Neuronal stem cell (in vitro differentiated cells): ENCODE results near the gene ABCA12.

Source experiments
- DNase-seq: peaks from one replicate; pipeline ENCODE4 v3.0.0-alpha.2; 2013; ENCODE audit warnings: low spot score
- H2AFZ ChIP-seq: one replicate; pipeline ENCODE4 v1.6.1; 2013; ENCODE audit warnings: mild to moderate bottlenecking, low read length, inconsistent platforms
- H2AK5ac ChIP-seq: 2 replicates; pipeline ENCODE4 v1.6.1; 2013; ENCODE audit warnings: low read depth, mild to moderate bottlenecking, inconsistent platforms, low read length, moderate library complexity, mixed read lengths
- H2BK120ac ChIP-seq: 2 replicates; pipeline ENCODE4 v1.6.1; 2013; ENCODE audit warnings: low read depth, mild to moderate bottlenecking, inconsistent platforms, low read length, moderate library complexity, mixed read lengths
- H2BK12ac ChIP-seq: one replicate; pipeline ENCODE4 v1.6.1; 2013; ENCODE audit warnings: low read length, inconsistent platforms
- H2BK15ac ChIP-seq: 2 replicates; pipeline ENCODE4 v1.6.1; 2013; ENCODE audit warnings: mild to moderate bottlenecking, low read length, inconsistent platforms, mixed read lengths
- H2BK5ac ChIP-seq: one replicate; pipeline ENCODE4 v1.6.1; 2013; ENCODE audit warnings: inconsistent platforms, mild to moderate bottlenecking, low read length, moderate library complexity
- H3K14ac ChIP-seq: one replicate; pipeline ENCODE4 v1.6.1; 2013; ENCODE audit warnings: low read length, inconsistent platforms
- H3K18ac ChIP-seq: 2 replicates; pipeline ENCODE4 v1.6.1; 2013; ENCODE audit warnings: low read length, inconsistent platforms
- H3K23ac ChIP-seq: 2 replicates; pipeline ENCODE4 v1.6.1; 2013; ENCODE audit warnings: low read depth, mild to moderate bottlenecking, mixed read lengths, low read length, inconsistent platforms; ENCODE audit not compliant: poor library complexity
- H3K27ac ChIP-seq: replicated peaks from 3 replicates; pipeline ENCODE4 v1.5.1; 2013; ENCODE audit warnings: low read length, inconsistent platforms
- H3K27me3 ChIP-seq, 3 experiments: 2 replicates each; pipeline ENCODE4 v1.6.1; 2013; ENCODE audit warnings: low read length in 3 of 3, mild to moderate bottlenecking in 2 of 3, inconsistent platforms in 1 of 3, low read depth in 1 of 3, mixed read lengths in 1 of 3, moderate library complexity in 1 of 3; ENCODE audit not compliant: control insufficient read depth in 3 of 3, insufficient read depth in 3 of 3
- H3K36me3 ChIP-seq, 2 donors: replicated peaks in 1 of 2; 2 replicates each; pipeline ENCODE4 v1.6.1; 2013; ENCODE audit warnings: low read length in 2 of 2; ENCODE audit not compliant: control insufficient read depth in 2 of 2, insufficient read depth in 2 of 2
- H3K4ac ChIP-seq: 2 replicates; pipeline ENCODE4 v1.6.1; 2013; ENCODE audit warnings: inconsistent platforms, mild to moderate bottlenecking, low read length, moderate library complexity
- H3K4me1 ChIP-seq, 2 donors: 1 replicate in 1 of 2; 2 replicates in 1 of 2; pipeline ENCODE4 v1.6.1; 2013; ENCODE audit warnings: low read length in 2 of 2, low read depth in 1 of 2; ENCODE audit not compliant: control insufficient read depth in 2 of 2, insufficient read depth in 1 of 2
- H3K4me2 ChIP-seq: one replicate; pipeline ENCODE4 v1.6.1; 2013; ENCODE audit warnings: mild to moderate bottlenecking, low read length, inconsistent platforms; ENCODE audit not compliant: insufficient read depth, poor library complexity, severe bottlenecking
- H3K4me3 ChIP-seq, 2 donors: 2 replicates each; pipeline ENCODE4 v1.5.1; 2013; ENCODE audit warnings: low read length in 2 of 2, mild to moderate bottlenecking in 2 of 2, inconsistent platforms in 1 of 2, moderate library complexity in 1 of 2
- H3K79me1 ChIP-seq: one replicate; pipeline ENCODE4 v1.6.1; 2013; ENCODE audit warnings: low read depth, mild to moderate bottlenecking, inconsistent platforms, low read length, moderate library complexity
- H3K9ac ChIP-seq: one replicate; pipeline ENCODE4 v1.6.1; 2013; ENCODE audit warnings: mild to moderate bottlenecking, low read depth, low read length, inconsistent platforms; ENCODE audit not compliant: poor library complexity
- H3K9me3 ChIP-seq, 2 donors: replicated peaks in 1 of 2; 2 replicates each; pipeline versions ENCODE3 to v1.6.1; 2013; ENCODE audit warnings: low read length in 2 of 2, mild to moderate bottlenecking in 2 of 2, inconsistent platforms in 1 of 2, low read depth in 1 of 2, mixed read lengths in 1 of 2, moderate library complexity in 1 of 2; ENCODE audit not compliant: control insufficient read depth in 2 of 2, insufficient read depth in 1 of 2
- H4K8ac ChIP-seq: one replicate; pipeline ENCODE4 v1.6.1; 2013; ENCODE audit warnings: low read depth, mild to moderate bottlenecking, inconsistent platforms, low read length, moderate library complexity
- H4K91ac ChIP-seq: one replicate; pipeline ENCODE4 v1.6.1; 2013; ENCODE audit warnings: low read length, low read depth, mild to moderate bottlenecking, inconsistent platforms; ENCODE audit not compliant: poor library complexity
- WGBS, 2 donors: extraction: QIAGEN DNeasy Blood & Tissue Kit; methylation state at CpG; one replicate each; pipeline ENCODE4 v1.1.7; 2013; ENCODE audit warnings: missing lambda C conversion rate in 2 of 2, mixed read lengths in 1 of 2; ENCODE audit not compliant: insufficient read length in 2 of 2, insufficient replicate concordance in 1 of 2; ENCODE audit errors: extremely low coverage in 2 of 2; 5-methylcytosine and 5-hydroxymethylcytosine counted together

ABCA12 gene

DNA sequence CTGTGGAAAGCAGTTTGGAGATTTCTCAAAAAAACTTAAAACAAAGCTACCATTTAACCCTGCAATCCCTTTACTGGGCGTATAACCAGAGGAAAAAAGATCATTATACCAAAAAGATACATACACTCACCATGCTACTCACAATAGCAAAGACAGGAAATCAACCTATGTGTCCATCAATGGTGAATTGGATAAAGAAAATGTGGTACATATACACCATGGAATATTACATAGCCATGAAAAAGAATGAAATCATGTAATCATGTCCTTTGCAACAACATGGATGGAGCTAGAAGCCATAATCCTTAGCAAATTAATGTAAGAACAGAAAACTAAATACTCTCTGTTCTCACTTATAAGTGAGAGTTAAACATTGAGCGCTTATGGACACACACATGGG, 18.6 kb downstream of the ABCA12 start:
- WGBS, 2 donors: no CpG with 5 or more reads among the region's 2 CpGs
- H3K79me1 ChIP-seq: no peaks in the 10 kb centered on the region

DNA sequence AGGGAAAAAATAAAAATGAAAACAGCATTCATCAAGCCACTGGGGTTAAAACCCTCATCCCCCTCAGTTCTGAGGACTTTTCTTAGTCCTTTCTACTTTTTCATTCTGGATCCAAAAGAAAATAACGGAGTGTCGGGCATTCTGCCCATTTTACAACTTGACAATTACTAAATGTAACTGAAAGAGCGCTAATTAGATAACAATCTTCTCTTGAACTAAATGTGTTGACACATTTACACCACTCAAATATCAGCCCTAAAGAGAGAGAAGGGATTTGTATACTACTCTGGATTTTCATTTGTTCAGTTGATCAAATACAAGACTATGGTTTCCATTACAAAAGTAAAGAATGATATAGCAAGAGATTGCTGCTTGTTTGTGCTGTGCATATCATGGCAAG, 27.5 kb downstream of the ABCA12 start:
- WGBS, 2 donors: no CpG with 5 or more reads among the region's 3 CpGs

More for the DNA sequence above, 18.6 kb downstream of the ABCA12 start:
- Histone ChIP-seq H4K8ac (no peak overlapping the region), H3K27me3 (no peaks in the 10 kb centered on the region), H3K9me3 (no peaks in the 10 kb centered on the region), H3K36me3 (no peaks in the 10 kb centered on the region), H3K27ac (no peak overlapping the region), H2BK120ac (no peak overlapping the region), H3K4ac (no peak overlapping the region), H3K18ac (no peak overlapping the region), H4K91ac (no peak overlapping the region), H2AFZ (no peak overlapping the region), H2AK5ac (no peak overlapping the region), H3K4me1 (no peaks in the 10 kb centered on the region), H2BK12ac (no peak overlapping the region), H3K4me3 (no peak overlapping the region), H3K14ac (no peak overlapping the region), H3K9ac (no peak overlapping the region), H3K4me2 (no peak overlapping the region), H2BK5ac (no peak overlapping the region), H2BK15ac (no peak overlapping the region), H3K23ac (no peak overlapping the region)
- no peak for DNase-seq

DNA sequence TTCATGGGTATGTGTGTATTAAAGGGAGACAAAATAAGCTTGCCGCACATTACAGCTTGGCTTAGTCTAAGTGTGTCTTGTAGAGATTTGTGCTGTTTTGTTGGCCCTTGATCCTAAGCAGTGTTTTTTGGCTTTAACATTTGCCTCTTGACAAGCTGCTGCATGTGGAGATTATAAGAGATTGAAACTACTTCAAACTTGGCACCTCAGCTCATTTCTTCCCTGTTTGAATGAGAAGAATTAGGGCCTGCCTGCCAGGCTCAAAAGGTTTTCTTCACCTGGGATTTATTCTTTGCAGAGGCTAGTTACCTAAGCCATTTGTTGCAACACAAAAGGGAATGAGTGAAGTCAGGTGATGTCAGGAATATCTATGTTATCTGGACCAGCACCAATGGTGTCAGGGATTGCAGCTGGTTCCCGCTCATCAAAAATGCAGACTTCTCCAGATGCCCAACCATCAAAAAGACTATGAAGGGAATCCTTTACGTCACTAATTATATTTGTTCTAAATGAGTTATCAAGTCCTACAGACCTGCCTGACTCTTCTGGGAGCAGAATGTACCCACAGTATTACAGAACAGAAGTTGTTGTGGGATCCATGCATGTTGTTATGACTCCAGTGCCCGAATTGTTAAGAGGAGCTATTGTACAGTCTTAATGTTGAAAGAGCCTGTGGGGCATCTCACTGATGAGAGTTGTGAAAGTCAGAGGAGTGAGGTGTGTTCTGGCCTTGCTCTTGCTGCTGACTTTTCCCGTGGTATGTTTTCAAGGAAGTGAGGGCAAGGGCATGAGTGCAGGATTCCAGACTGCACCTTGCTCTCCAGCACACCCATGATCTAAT, 31.0 kb downstream of the ABCA12 start:
- Histone ChIP-seq H3K4ac (no peak overlapping the region), H3K27ac (no peak overlapping the region), H4K91ac (no peak overlapping the region), H3K9me3 (no peaks in the 10 kb centered on the region), H4K8ac (no peak overlapping the region), H3K4me3 (no peak overlapping the region), H3K79me1 (no peaks in the 10 kb centered on the region), H3K4me1 (no peaks in the 10 kb centered on the region), H2BK5ac (no peak overlapping the region), H3K9ac (no peak overlapping the region), H2AFZ (no peak overlapping the region), H2BK12ac (no peak overlapping the region), H3K18ac (no peak overlapping the region), H3K27me3 (no peaks in the 10 kb centered on the region), H2AK5ac (no peak overlapping the region), H2BK120ac (no peak overlapping the region), H2BK15ac (no peak overlapping the region), H3K23ac (no peak overlapping the region), H3K14ac (no peak overlapping the region), H3K4me2 (no peak overlapping the region), H3K36me3 (no peaks in the 10 kb centered on the region)
- WGBS, 2 donors: no CpG with 5 or more reads among the region's 5 CpGs
- DNase-seq: no peak

More for the DNA sequence above, 27.5 kb downstream of the ABCA12 start:
- Histone ChIP-seq H2BK15ac (no peak overlapping the region), H2AFZ (no peak overlapping the region), H3K14ac (no peak overlapping the region), H2AK5ac (no peak overlapping the region), H3K9ac (no peak overlapping the region), H3K18ac (no peak overlapping the region), H3K4ac (no peak overlapping the region), H3K4me2 (no peak overlapping the region), H4K91ac (no peak overlapping the region), H2BK5ac (no peak overlapping the region), H2BK120ac (no peak overlapping the region), H3K27ac (no peak overlapping the region), H3K79me1 (no peaks in the 10 kb centered on the region), H3K4me3 (no peak overlapping the region), H3K9me3 (no peaks in the 10 kb centered on the region), H3K23ac (no peak overlapping the region), H3K36me3 (no peaks in the 10 kb centered on the region), H3K27me3 (no peaks in the 10 kb centered on the region), H2BK12ac (no peak overlapping the region), H3K4me1 (no peaks in the 10 kb centered on the region), H4K8ac (no peak overlapping the region)
- DNase-seq: no peak

DNA sequence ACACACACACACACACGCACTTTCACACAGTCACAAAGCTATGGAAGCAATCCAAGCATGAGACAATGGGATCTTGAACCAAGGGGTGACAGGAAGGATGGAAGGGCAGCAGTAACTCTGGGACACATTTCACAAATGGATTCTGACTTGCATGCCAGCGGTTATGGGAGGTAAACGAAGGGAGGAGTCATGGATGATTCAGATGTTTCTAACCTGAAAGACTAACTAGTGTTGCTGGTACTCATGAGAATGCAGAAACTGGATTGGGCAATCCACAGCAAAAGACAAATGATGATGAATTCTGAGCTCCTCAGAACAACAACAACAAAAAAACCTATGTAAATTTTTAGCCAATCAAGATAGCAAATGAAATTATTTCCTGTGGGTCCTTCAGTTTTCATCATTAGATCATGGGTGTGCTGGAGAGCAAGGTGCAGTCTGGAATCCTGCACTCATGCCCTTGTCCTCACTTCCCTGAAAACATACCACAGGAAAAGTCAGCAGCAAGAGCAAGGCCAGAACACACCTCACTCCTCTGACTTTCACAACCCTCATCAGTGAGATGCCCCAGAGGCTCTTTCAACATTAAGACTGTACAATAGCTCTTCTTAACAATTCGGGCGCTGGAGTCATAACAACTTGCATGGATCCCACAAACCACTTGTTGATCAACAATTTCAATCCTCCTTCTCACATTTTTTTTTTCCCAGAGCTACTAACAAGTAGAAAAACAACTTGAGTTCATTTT, 32.6 kb downstream of the ABCA12 start:
- Histone ChIP-seq H2BK120ac (no peak overlapping the region), H3K27ac (no peak overlapping the region), H3K9me3 (no peaks in the 10 kb centered on the region), H3K4me3 (no peak overlapping the region), H3K9ac (no peak overlapping the region), H3K4ac (no peak overlapping the region), H4K8ac (no peak overlapping the region), H3K4me1 (no peaks in the 10 kb centered on the region), H3K4me2 (no peak overlapping the region), H3K27me3 (no peaks in the 10 kb centered on the region), H2BK15ac (no peak overlapping the region), H3K23ac (no peak overlapping the region), H3K14ac (no peak overlapping the region), H3K18ac (no peak overlapping the region), H4K91ac (no peak overlapping the region), H2BK5ac (no peak overlapping the region), H2AK5ac (no peak overlapping the region), H2AFZ (no peak overlapping the region), H3K79me1 (no peaks in the 10 kb centered on the region), H2BK12ac (no peak overlapping the region), H3K36me3 (no peaks in the 10 kb centered on the region)
- DNase-seq: no peak
- no CpG with 5 or more reads among the region's 5 CpGs for WGBS, 2 donors
